ENCODE measurements around the gene ZNF140. TPM values are rescaled to one million over a fixed set of nuclear protein-coding genes. Genes with fewer than 3 reads are reported as not detected.

Gene ZNF140
- total RNA-seq, 4 donors from 2014 or later = 7.4 to 17.9 (median 12.2) TPM

GRCh38 chr12:133130038-133130807 lies 49.5 kb downstream of the ZNF140 start, which contains the start of the genes ZNF10 and ZNF891:
ZNF10 (plus strand) TSS chr12:133130627; CDS start chr12:133144493, 13,866 bp downstream.
ZNF891 (minus strand) TSS chr12:133130274; CDS start chr12:133121918, 8,356 bp downstream.
- under 1% methylated on average over 22 of the region's 87 CpGs for WGBS
- TF ChIP-seq CTCF (IDR thresholded peaks at IDR 0.05) = no peak
- TF ChIP-seq POLR2AphosphoS5 (IDR thresholded peaks at IDR 0.05) = peak in 1 of 3 donors; percentile 59
- TF ChIP-seq EP300 (IDR thresholded peaks at IDR 0.05) = peak; percentile 84
- peak in 1 of 2 donors; percentile 74 for TF ChIP-seq POLR2A (IDR thresholded peaks at IDR 0.05)
- DNase-seq (ENCODE audit: low spot score in 2 of 2) = peak; percentile 97
- H3K4me3 ChIP-seq = peak within 1 kb of the TSS; percentile 79
- no peaks in the 10 kb centered on the region for H3K27me3 ChIP-seq
- H3K9me3 ChIP-seq = peaks cover 25% of the 10 kb centered on the region
- H3K36me3 ChIP-seq = peaks cover 20% of the 10 kb centered on the region
- peak within 1 kb of the TSS; percentile 92 for H3K27ac ChIP-seq
- H3K4me1 ChIP-seq = peaks cover 15% of the 10 kb centered on the region

GRCh38 chr12:133130808-133131128 lies 50.0 kb downstream of the ZNF140 start:
- peak overlapping the region; percentile 79 for H3K4me3 ChIP-seq
- WGBS = under 1% methylated on average over 17 of the region's 17 CpGs
- peaks cover 25% of the 10 kb centered on the region for H3K9me3 ChIP-seq
- peak; percentile 66 to 81 for DNase-seq (ENCODE audit: low spot score in 2 of 2)
- H3K4me1 ChIP-seq = peaks cover 15% of the 10 kb centered on the region
- H3K27me3 ChIP-seq = no peaks in the 10 kb centered on the region
- peak overlapping the region; percentile 92 for H3K27ac ChIP-seq
- TF ChIP-seq POLR2AphosphoS5 (IDR thresholded peaks at IDR 0.05) (no peak), EP300 (IDR thresholded peaks at IDR 0.05) (no peak), CTCF (IDR thresholded peaks at IDR 0.05) (no peak), POLR2A (IDR thresholded peaks at IDR 0.05) (no peak)
- H3K36me3 ChIP-seq = peaks cover 26% of the 10 kb centered on the region

GRCh38 chr12:133135747-133136146 lies 55.0 kb downstream of the ZNF140 start:
- H3K27ac ChIP-seq = no peak overlapping the region
- peaks cover 7% of the 10 kb centered on the region for H3K4me1 ChIP-seq
- peaks cover 43% of the 10 kb centered on the region for H3K9me3 ChIP-seq
- no peak overlapping the region for H3K4me3 ChIP-seq
- no peaks in the 10 kb centered on the region for H3K27me3 ChIP-seq
- TF ChIP-seq POLR2AphosphoS5 (IDR thresholded peaks at IDR 0.05) = no peak
- TF ChIP-seq CTCF (IDR thresholded peaks at IDR 0.05) = no peak
- peaks cover 56% of the 10 kb centered on the region for H3K36me3 ChIP-seq
- 98% methylated on average over 2 of the region's 2 CpGs for WGBS
- no peak for DNase-seq (ENCODE audit: low spot score in 2 of 2)

GRCh38 chr12:133145981-133146380 lies 65.3 kb downstream of the ZNF140 start:
- peaks cover 49% of the 10 kb centered on the region for H3K9me3 ChIP-seq
- H3K4me1 ChIP-seq = no peaks in the 10 kb centered on the region
- peaks cover 68% of the 10 kb centered on the region for H3K36me3 ChIP-seq
- no peak overlapping the region for H3K4me3 ChIP-seq
- no peak for DNase-seq (ENCODE audit: low spot score in 2 of 2)
- 94% methylated on average over 2 of the region's 2 CpGs for WGBS
- no peaks in the 10 kb centered on the region for H3K27me3 ChIP-seq
- H3K27ac ChIP-seq = no peak overlapping the region
- no peak for TF ChIP-seq POLR2A (IDR thresholded peaks at IDR 0.05)
- TF ChIP-seq CTCF (IDR thresholded peaks at IDR 0.05) = no peak
- no peak for TF ChIP-seq POLR2AphosphoS5 (IDR thresholded peaks at IDR 0.05)
- TF ChIP-seq EP300 (IDR thresholded peaks at IDR 0.05) = no peak

GRCh38 chr12:133156125-133156690 lies 75.5 kb downstream of the ZNF140 start:
- Histone ChIP-seq H3K27ac (no peak overlapping the region), H3K36me3 (peaks cover 66% of the 10 kb centered on the region), H3K27me3 (no peaks in the 10 kb centered on the region), H3K4me1 (no peaks in the 10 kb centered on the region), H3K9me3 (peaks cover 66% of the 10 kb centered on the region), H3K4me3 (no peak overlapping the region)
- DNase-seq (ENCODE audit: low spot score in 2 of 2) = no peak
- no peak for TF ChIP-seq CTCF (IDR thresholded peaks at IDR 0.05)
- TF ChIP-seq POLR2A (IDR thresholded peaks at IDR 0.05) = no peak
- no peak for TF ChIP-seq POLR2AphosphoS5 (IDR thresholded peaks at IDR 0.05)
- TF ChIP-seq EP300 (IDR thresholded peaks at IDR 0.05) = no peak
- WGBS = 92% methylated on average over 2 of the region's 2 CpGs
